ENCODE results near the gene NDUFB7. TPM values are rescaled to one million over a fixed set of nuclear protein-coding genes. Genes with fewer than 3 reads are reported as not detected.
"Not testable (repeated sequence)": the region's sequence is repeated elsewhere in the genome, so short reads cannot be mapped to it uniquely, and the experiment has no call there.

The NDUFB7 gene
- total RNA-seq, 1 experiment from 2014 or later = 1,095 TPM

GRCh38 chr19:14554382-14554812 lies 17.5 kb downstream of the NDUFB7 start:
- no peaks in the 10 kb centered on the region for H3K9me2 ChIP-seq (replicated peaks; ENCODE audit: low read length)
- ChIA-PET CTCF (interaction anchor here (0.6 kb wide), 1 partner anchor 132 kb away, joined by 3 read pairs; no protein-coding TSS in a partner anchor), POLR2A (ENCODE audit: unreplicated experiment) (no interaction called here)
- H3K27ac ChIP-seq (ENCODE audit: low read length) = no peak overlapping the region
- no peaks in the 10 kb centered on the region for H4K20me1 ChIP-seq (ENCODE audit: low read length)
- peaks cover 14% of the 10 kb centered on the region for H3K4me1 ChIP-seq (ENCODE audit: insufficient read depth, low read length)
- DNase-seq (peak; percentile 38), ATAC-seq (no peak)
- intact Hi-C loops (cut with micrococcal nuclease) = no loop called here
- no peak overlapping the region for H3K4me3 ChIP-seq (ENCODE audit: low read length)
- no peaks in the 10 kb centered on the region for H3K27me3 ChIP-seq (ENCODE audit: low read length)
- H3K4me2 ChIP-seq (ENCODE audit: low read length) = no peak overlapping the region
- H3K9me3 ChIP-seq (ENCODE audit: low read length) = no peaks in the 10 kb centered on the region
- no peaks in the 10 kb centered on the region; the same call in 1 of the 2 replicates for H3K36me3 ChIP-seq (ENCODE audit: low read depth, low read length)
- TF ChIP-seq EZH2phosphoT487 (IDR thresholded peaks at IDR 0.05; ENCODE audit: borderline replicate concordance, low read length) = no peak
- TF ChIP-seq, protein P1, sequence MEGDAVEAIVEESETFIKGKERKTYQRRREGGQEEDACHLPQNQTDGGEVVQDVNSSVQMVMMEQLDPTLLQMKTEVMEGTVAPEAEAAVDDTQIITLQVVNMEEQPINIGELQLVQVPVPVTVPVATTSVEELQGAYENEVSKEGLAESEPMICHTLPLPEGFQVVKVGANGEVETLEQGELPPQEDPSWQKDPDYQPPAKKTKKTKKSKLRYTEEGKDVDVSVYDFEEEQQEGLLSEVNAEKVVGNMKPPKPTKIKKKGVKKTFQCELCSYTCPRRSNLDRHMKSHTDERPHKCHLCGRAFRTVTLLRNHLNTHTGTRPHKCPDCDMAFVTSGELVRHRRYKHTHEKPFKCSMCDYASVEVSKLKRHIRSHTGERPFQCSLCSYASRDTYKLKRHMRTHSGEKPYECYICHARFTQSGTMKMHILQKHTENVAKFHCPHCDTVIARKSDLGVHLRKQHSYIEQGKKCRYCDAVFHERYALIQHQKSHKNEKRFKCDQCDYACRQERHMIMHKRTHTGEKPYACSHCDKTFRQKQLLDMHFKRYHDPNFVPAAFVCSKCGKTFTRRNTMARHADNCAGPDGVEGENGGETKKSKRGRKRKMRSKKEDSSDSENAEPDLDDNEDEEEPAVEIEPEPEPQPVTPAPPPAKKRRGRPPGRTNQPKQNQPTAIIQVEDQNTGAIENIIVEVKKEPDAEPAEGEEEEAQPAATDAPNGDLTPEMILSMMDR (conservative IDR thresholded peaks at IDR 0.05; ENCODE audit: low read depth, low read length) = no peak
- TF ChIP-seq EZH2 (IDR thresholded peaks at IDR 0.05; ENCODE audit: low read length, unreplicated experiment) = no peak
- no peak overlapping the region for H2AFZ ChIP-seq (ENCODE audit: low read length)
- no peaks in the 10 kb centered on the region for H3F3A ChIP-seq (ENCODE audit: low read length, unreplicated experiment)
- no peak overlapping the region for H3K9ac ChIP-seq (ENCODE audit: low read length)
- peaks cover 77% of the 10 kb centered on the region for H3K79me2 ChIP-seq (ENCODE audit: low read length)
- no TSS peak for BruUV-seq (replicated peaks)

DNA sequence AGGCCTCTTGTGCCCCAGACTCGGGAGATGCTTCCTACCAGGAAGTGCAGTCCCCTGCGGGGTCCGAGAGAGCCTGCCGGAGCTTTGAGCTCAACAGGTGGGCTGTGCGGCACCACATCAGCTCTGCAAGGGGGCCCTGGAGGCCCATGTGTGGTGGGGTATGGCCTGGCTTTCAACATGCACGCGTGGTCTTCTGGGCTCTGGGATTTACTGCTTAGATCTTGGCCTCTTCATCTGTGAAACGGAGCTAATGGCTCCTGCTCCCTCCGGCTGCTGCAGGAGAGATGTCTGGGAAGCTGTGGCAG lies 18.0 kb downstream of the NDUFB7 start:
- no peaks in the 10 kb centered on the region for H3K9me3 ChIP-seq (ENCODE audit: low read length)
- TF ChIP-seq EZH2 (IDR thresholded peaks at IDR 0.05; ENCODE audit: low read length, unreplicated experiment) (no peak), EZH2phosphoT487 (IDR thresholded peaks at IDR 0.05; ENCODE audit: borderline replicate concordance, low read length) (no peak)
- TF ChIP-seq, protein P1 (conservative IDR thresholded peaks at IDR 0.05; ENCODE audit: low read depth, low read length) = no peak
- POLR2A ChIA-PET (ENCODE audit: unreplicated experiment) = no interaction called here
- H3K36me3 ChIP-seq (ENCODE audit: low read depth, low read length) = no peaks in the 10 kb centered on the region; the same call in 1 of the 2 replicates
- peaks cover 72% of the 10 kb centered on the region for H3K79me2 ChIP-seq (ENCODE audit: low read length)
- DNase-seq (no peak), ATAC-seq (no peak)
- no peak overlapping the region for H2AFZ ChIP-seq (ENCODE audit: low read length)
- H3K27ac ChIP-seq (ENCODE audit: low read length) = no peak overlapping the region
- no peak overlapping the region for H3K4me3 ChIP-seq (ENCODE audit: low read length)
- no peaks in the 10 kb centered on the region for H3K9me2 ChIP-seq (replicated peaks; ENCODE audit: low read length)
- peaks cover 14% of the 10 kb centered on the region for H3K4me1 ChIP-seq (ENCODE audit: insufficient read depth, low read length)
- no peak overlapping the region for H3K9ac ChIP-seq (ENCODE audit: low read length)
- no peaks in the 10 kb centered on the region for H3K27me3 ChIP-seq (ENCODE audit: low read length)
- BruUV-seq (replicated peaks) = no TSS peak
- intact Hi-C loops (cut with micrococcal nuclease) = no loop called here
- no peaks in the 10 kb centered on the region for H4K20me1 ChIP-seq (ENCODE audit: low read length)
- H3K4me2 ChIP-seq (ENCODE audit: low read length) = no peak overlapping the region
- H3F3A ChIP-seq (ENCODE audit: low read length, unreplicated experiment) = no peaks in the 10 kb centered on the region
- CTCF ChIA-PET = no interaction called here

- TF ChIP-seq EZH2phosphoT487 (IDR thresholded peaks at IDR 0.05; ENCODE audit: borderline replicate concordance, low read length) (no peak), EZH2 (IDR thresholded peaks at IDR 0.05; ENCODE audit: low read length, unreplicated experiment) (no peak)
- TF ChIP-seq, protein P1 (conservative IDR thresholded peaks at IDR 0.05; ENCODE audit: low read depth, low read length) = no peak
- no peaks in the 10 kb centered on the region for H3K27me3 ChIP-seq (ENCODE audit: low read length)
- no peak overlapping the region for H3K4me2 ChIP-seq (ENCODE audit: low read length)
- no peaks in the 10 kb centered on the region for H4K20me1 ChIP-seq (ENCODE audit: low read length)
- no peaks in the 10 kb centered on the region for H3K9me2 ChIP-seq (replicated peaks; ENCODE audit: low read length)
- H3K27ac ChIP-seq (ENCODE audit: low read length) = no peak overlapping the region
- no peak overlapping the region for H3K9ac ChIP-seq (ENCODE audit: low read length)
- H3K9me3 ChIP-seq (ENCODE audit: low read length) = no peaks in the 10 kb centered on the region
- no peak overlapping the region for H2AFZ ChIP-seq (ENCODE audit: low read length)
- ChIA-PET CTCF (no interaction called here), POLR2A (ENCODE audit: unreplicated experiment) (no interaction called here)
- ATAC-seq = no peak
- H3K4me3 ChIP-seq (ENCODE audit: low read length) = no peak overlapping the region
- BruUV-seq (replicated peaks) = no TSS peak
- peaks cover 14% of the 10 kb centered on the region for H3K4me1 ChIP-seq (ENCODE audit: insufficient read depth, low read length)
- H3K79me2 ChIP-seq (ENCODE audit: low read length) = peaks cover 66% of the 10 kb centered on the region
- H3F3A ChIP-seq (ENCODE audit: low read length, unreplicated experiment) = no peaks in the 10 kb centered on the region
- no peak for DNase-seq
- H3K36me3 ChIP-seq (ENCODE audit: low read depth, low read length) = no peaks in the 10 kb centered on the region; the same call in 1 of the 2 replicates
- intact Hi-C loops (cut with micrococcal nuclease) = no loop called here
These were observed 18.6 kb downstream of the NDUFB7 start for GRCh38 chr19:14553042-14553938.

- H3K27me3 ChIP-seq (ENCODE audit: low read length); POLR2A ChIA-PET (ENCODE audit: unreplicated experiment); ATAC-seq; H3K9ac ChIP-seq (ENCODE audit: low read length); H3K9me3 ChIP-seq (ENCODE audit: low read length); DNase-seq; H3K9me2 ChIP-seq (replicated peaks; ENCODE audit: low read length); H2AFZ ChIP-seq (ENCODE audit: low read length); intact Hi-C loops (cut with micrococcal nuclease); H3K4me3 ChIP-seq (ENCODE audit: low read length); H3F3A ChIP-seq (ENCODE audit: low read length, unreplicated experiment); H3K4me2 ChIP-seq (ENCODE audit: low read length); H3K36me3 ChIP-seq (ENCODE audit: low read depth, low read length); H4K20me1 ChIP-seq (ENCODE audit: low read length); CTCF ChIA-PET; H3K27ac ChIP-seq (ENCODE audit: low read length); BruUV-seq (replicated peaks): not testable (repeated sequence)
- peaks cover 61% of the 10 kb centered on the region for H3K79me2 ChIP-seq (ENCODE audit: low read length)
- peaks cover 14% of the 10 kb centered on the region for H3K4me1 ChIP-seq (ENCODE audit: insufficient read depth, low read length)
These were observed 19.9 kb downstream of the NDUFB7 start for GRCh38 chr19:14552006-14552360.

Measured in PC-3 (cell line).